Adrenal gland (tissue), 5 donors: ENCODE measurements around the gene BBX.

ENCODE experiments used
- POLR2A ChIP-seq, 2 donors: fragments of 450-650 bp; IDR thresholded peaks; one replicate each; pipeline ENCODE4 v1.6.1; 2017; ENCODE audit warnings: antibody characterized with exemption in 2 of 2, mild to moderate bottlenecking in 2 of 2, moderate library complexity in 1 of 2
- TF ChIP-seq, protein P1 (sequence below), 6 experiments: fragments of 450-650 bp in 4 of 6; fragments of 200-600 bp in 2 of 6; sonication (generic) in 1 of 6; IDR thresholded peaks; 1 replicate in 5 of 6; 2 replicates in 1 of 6; pipeline versions ENCODE4 v1.5.1 to v1.8.0; 2016 to 2021; ENCODE audit warnings: antibody characterized with exemption in 6 of 6, mild to moderate bottlenecking in 2 of 6, moderate library complexity in 1 of 6
- donor health status: DM: no; HTN: no; CAD: no.

DNA sequence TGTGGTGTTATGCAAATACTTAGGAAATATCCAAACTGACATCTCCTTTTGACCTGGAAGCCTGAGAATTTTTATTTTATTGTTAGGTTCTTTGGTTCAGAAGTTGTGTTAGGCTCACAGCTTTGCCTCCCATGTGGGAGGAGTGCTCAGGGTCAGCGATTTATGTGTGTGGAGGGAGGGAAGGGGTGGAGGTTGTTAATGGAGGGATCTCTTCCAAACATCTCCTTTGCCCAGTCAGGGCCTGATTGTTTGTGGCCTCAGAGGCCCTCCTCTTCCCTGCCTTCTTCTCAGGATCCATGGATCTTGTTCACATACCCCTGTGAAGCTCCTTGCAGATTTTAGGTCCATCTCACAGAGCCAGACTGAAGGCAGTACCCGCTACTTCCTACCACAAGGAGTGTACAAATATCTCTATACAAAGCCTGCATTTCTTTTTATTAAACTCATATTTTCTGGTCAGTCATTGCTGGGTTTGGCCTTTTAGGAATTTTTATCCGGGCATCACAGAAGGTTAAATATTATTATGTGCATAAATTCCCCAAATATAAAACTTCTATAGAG, 40.3 kb downstream of the BBX start:
- TF ChIP-seq, protein P1, sequence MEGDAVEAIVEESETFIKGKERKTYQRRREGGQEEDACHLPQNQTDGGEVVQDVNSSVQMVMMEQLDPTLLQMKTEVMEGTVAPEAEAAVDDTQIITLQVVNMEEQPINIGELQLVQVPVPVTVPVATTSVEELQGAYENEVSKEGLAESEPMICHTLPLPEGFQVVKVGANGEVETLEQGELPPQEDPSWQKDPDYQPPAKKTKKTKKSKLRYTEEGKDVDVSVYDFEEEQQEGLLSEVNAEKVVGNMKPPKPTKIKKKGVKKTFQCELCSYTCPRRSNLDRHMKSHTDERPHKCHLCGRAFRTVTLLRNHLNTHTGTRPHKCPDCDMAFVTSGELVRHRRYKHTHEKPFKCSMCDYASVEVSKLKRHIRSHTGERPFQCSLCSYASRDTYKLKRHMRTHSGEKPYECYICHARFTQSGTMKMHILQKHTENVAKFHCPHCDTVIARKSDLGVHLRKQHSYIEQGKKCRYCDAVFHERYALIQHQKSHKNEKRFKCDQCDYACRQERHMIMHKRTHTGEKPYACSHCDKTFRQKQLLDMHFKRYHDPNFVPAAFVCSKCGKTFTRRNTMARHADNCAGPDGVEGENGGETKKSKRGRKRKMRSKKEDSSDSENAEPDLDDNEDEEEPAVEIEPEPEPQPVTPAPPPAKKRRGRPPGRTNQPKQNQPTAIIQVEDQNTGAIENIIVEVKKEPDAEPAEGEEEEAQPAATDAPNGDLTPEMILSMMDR (IDR thresholded peaks at IDR 0.05), result no peak
- TF ChIP-seq POLR2A (IDR thresholded peaks at IDR 0.05), result no peak
